Natural killer cell (primary cell): ENCODE measurements around the gene C2. TPM values are rescaled to one million over a fixed set of nuclear protein-coding genes. Genes with fewer than 3 reads are reported as not detected.

ENCODE experiments used
- ATAC-seq, 3 donors: fragments of 150-1000 bp in 2 of 3; fragments of 200-7000 bp in 1 of 3; cut with Tn5 transposase; 1 replicate in 1 of 3; 2 replicates in 2 of 3; pipeline ENCODE4 v1.10.0; 2021; ENCODE audit warnings: mild to moderate bottlenecking in 2 of 3, moderate library complexity in 2 of 3
- DNase-seq, 2 donors: peaks; one replicate each; pipeline versions ENCODE4 v3.0.0 to v3.0.0-alpha.2; 2013 to 2021; ENCODE audit warnings: mixed read lengths in 1 of 2
- H3K27ac ChIP-seq: one replicate; pipeline ENCODE4 v1.5.1; 2013; ENCODE audit warnings: mild to moderate bottlenecking, low read length
- H3K27me3 ChIP-seq: one replicate; pipeline ENCODE4 v1.6.1; 2013; ENCODE audit warnings: low read length; ENCODE audit not compliant: control insufficient read depth, insufficient read depth
- H3K36me3 ChIP-seq: one replicate; pipeline ENCODE4 v1.6.1; 2013; ENCODE audit warnings: low read length; ENCODE audit not compliant: control insufficient read depth, insufficient read depth
- H3K4me1 ChIP-seq: one replicate; pipeline ENCODE4 v1.6.1; 2013; ENCODE audit warnings: low read length; ENCODE audit not compliant: control insufficient read depth, insufficient read depth
- H3K4me3 ChIP-seq: one replicate; pipeline ENCODE4 v1.5.1; 2013; ENCODE audit warnings: low read length
- H3K9me3 ChIP-seq: one replicate; pipeline ENCODE4 v1.6.1; 2013; ENCODE audit warnings: low read length; ENCODE audit not compliant: control insufficient read depth, insufficient read depth
- H3K27ac Mint-ChIP-seq, 2 donors: one replicate each; pipeline ENCODE4 v1.8.0; 2022; ENCODE audit warnings: mild to moderate bottlenecking in 2 of 2, mixed read lengths in 2 of 2, moderate library complexity in 1 of 2
- H3K27me3 Mint-ChIP-seq, 2 donors: one replicate each; pipeline ENCODE4 v1.8.0; 2022; ENCODE audit warnings: low read depth in 2 of 2, mixed read lengths in 2 of 2
- H3K36me3 Mint-ChIP-seq: one replicate; pipeline ENCODE4 v1.8.0; 2022; ENCODE audit warnings: mixed read lengths
- H3K4me1 Mint-ChIP-seq, 2 donors: one replicate each; pipeline ENCODE4 v1.8.0; 2022; ENCODE audit warnings: mixed read lengths in 2 of 2
- H3K4me3 Mint-ChIP-seq: one replicate; pipeline ENCODE4 v1.8.0; 2022; ENCODE audit warnings: mild to moderate bottlenecking, moderate library complexity, mixed read lengths
- H3K9me3 Mint-ChIP-seq, 2 donors: one replicate each; pipeline ENCODE4 v1.8.0; 2022; ENCODE audit warnings: mixed read lengths in 2 of 2
- CTCF ChIP-seq: fragments of 200-600 bp; IDR thresholded peaks from one replicate; pipeline ENCODE4 v1.8.0; 2022; ENCODE audit warnings: antibody characterized with exemption
- WGBS: methylation state at CpG from one replicate; pipeline ENCODE4 v1.1.7; 2013; ENCODE audit warnings: missing lambda C conversion rate; ENCODE audit not compliant: insufficient coverage; 5-methylcytosine and 5-hydroxymethylcytosine counted together
- intact Hi-C: fragments of 100-400 bp; cut with micrococcal nuclease; formaldehyde crosslinking; loops from one replicate; pipeline ENCODE4 v1.14.2; 2022
- total RNA-seq, 4 donors: library from RNA; stranded (reverse); fragments of 120-200 nt in 1 of 4; gene quantifications; one replicate each; pipeline versions ENCODE4 v1.2.3 to v1.2.4, GENCODE V29; 2013 to 2022

The C2 gene
- total RNA-seq, 3 donors from 2014 or later (not counting 1 experiment from before 2014, with no cell fraction given): 0.55 to 1.3 (median 1.0) TPM

- no peak for ATAC-seq
- H3K4me3 Mint-ChIP-seq: no peak within 1 kb of the TSS
- TF ChIP-seq CTCF: no peak
Observed at GRCh38 chr6:31945507-31946369, 18.2 kb downstream of the C2 start, which contains the start of gene CFB. Gene CFB (plus strand): TSS chr6:31946095. CDS start chr6:31946222, 127 bp downstream.

GRCh38 chr6:31946370-31946885 is 18.9 kb downstream of the C2 start:
- Mint-ChIP-seq H3K36me3 (no peaks in the 10 kb centered on the region), H3K27ac (no peak overlapping the region), H3K4me3 (no peak overlapping the region), H3K4me1 (peaks cover 0 to 8% of the 10 kb centered on the region in 2 donors), H3K9me3 (no peaks in the 10 kb centered on the region), H3K27me3 (peaks cover 14 to 18% of the 10 kb centered on the region in 2 donors)
- intact Hi-C loops: no loop called here
- Histone ChIP-seq H3K36me3 (no peaks in the 10 kb centered on the region), H3K9me3 (no peaks in the 10 kb centered on the region), H3K4me3 (no peak overlapping the region), H3K4me1 (no peaks in the 10 kb centered on the region), H3K27ac (no peak overlapping the region), H3K27me3 (peaks cover 3% of the 10 kb centered on the region)
- 84% methylated on average over 11 of the region's 11 CpGs for WGBS
- no peak for TF ChIP-seq CTCF
- ATAC-seq: no peak
- no peak for DNase-seq

More at GRCh38 chr6:31945507-31946369, 18.2 kb downstream of the C2 start, which contains the start of gene CFB:
- no peaks in the 10 kb centered on the region for H3K4me1 ChIP-seq
- peaks cover 0 to 8% of the 10 kb centered on the region in 2 donors for H3K4me1 Mint-ChIP-seq
- no peaks in the 10 kb centered on the region for H3K36me3 Mint-ChIP-seq
- peaks cover 3% of the 10 kb centered on the region for H3K27me3 ChIP-seq
- H3K27ac Mint-ChIP-seq: peak within 1 kb of the TSS in 1 of 2 donors; percentile 44
- whole genome bisulfite sequencing: 69% methylated on average over 11 of the region's 11 CpGs
- no peaks in the 10 kb centered on the region for H3K9me3 Mint-ChIP-seq
- intact Hi-C loops: no loop called here
- H3K36me3 ChIP-seq: no peaks in the 10 kb centered on the region
- H3K4me3 ChIP-seq: no peak within 1 kb of the TSS
- H3K9me3 ChIP-seq: no peaks in the 10 kb centered on the region
- H3K27ac ChIP-seq: no peak within 1 kb of the TSS
- DNase-seq: no peak
- peaks cover 15 to 18% of the 10 kb centered on the region in 2 donors for H3K27me3 Mint-ChIP-seq

GRCh38 chr6:31947070-31947675 is 19.7 kb downstream of the C2 start:
- H3K4me3 ChIP-seq: no peak overlapping the region
- Mint-ChIP-seq H3K4me3 (no peak overlapping the region), H3K27me3 (peaks cover 14 to 15% of the 10 kb centered on the region in 2 donors), H3K27ac (no peak overlapping the region), H3K36me3 (no peaks in the 10 kb centered on the region), H3K9me3 (no peaks in the 10 kb centered on the region), H3K4me1 (peaks cover 0 to 8% of the 10 kb centered on the region in 2 donors)
- H3K27me3 ChIP-seq: peaks cover 3% of the 10 kb centered on the region
- 88% methylated on average over 24 of the region's 24 CpGs for WGBS
- intact Hi-C loops: no loop called here
- DNase-seq (no peak), ATAC-seq (no peak)
- no peak for TF ChIP-seq CTCF
- no peaks in the 10 kb centered on the region for H3K9me3 ChIP-seq
- peaks cover 4% of the 10 kb centered on the region for H3K36me3 ChIP-seq
- no peaks in the 10 kb centered on the region for H3K4me1 ChIP-seq
- no peak overlapping the region for H3K27ac ChIP-seq
